Fibroblast of skin of scalp (primary cell): ENCODE data around the gene CFAP298.

Experiments
- DNase-seq: peaks from one replicate; pipeline ENCODE4 v3.0.0-alpha.2; 2013

The CFAP298 gene

GRCh38 chr21:32597205-32597604, 15.0 kb downstream of the CFAP298 start:
- DNase-seq: peak; percentile 69

GRCh38 chr21:32595431-32595830, 16.7 kb downstream of the CFAP298 start:
- DNase-seq: no peak

- DNase-seq: no peak
Measured at GRCh38 chr21:32593690-32594089, 18.5 kb downstream of the CFAP298 start.

- DNase-seq: no peak
Measured at GRCh38 chr21:32592929-32593502, 19.2 kb downstream of the CFAP298 start.

- no peak for DNase-seq
Measured at GRCh38 chr21:32590130-32590529, 22.0 kb downstream of the CFAP298 start.

GRCh38 chr21:32587651-32588050, 24.5 kb downstream of the CFAP298 start:
- no peak for DNase-seq

GRCh38 chr21:32587120-32587519, 25.1 kb downstream of the CFAP298 start:
- no peak for DNase-seq

- no peak for DNase-seq
Measured at GRCh38 chr21:32585970-32586369, 26.2 kb downstream of the CFAP298 start.

GRCh38 chr21:32585042-32585710, 27.0 kb downstream of the CFAP298 start, which contains the start of gene TCP10L:
TSS of gene TCP10L (minus strand) at chr21:32585523. CDS start at chr21:32584304, 1,219 bp downstream.
- no peak for DNase-seq

GRCh38 chr21:32584472-32584871, 27.7 kb downstream of the CFAP298 start:
- no peak for DNase-seq

- no peak for DNase-seq
Measured at GRCh38 chr21:32581732-32582131, 30.4 kb downstream of the CFAP298 start.

GRCh38 chr21:32580949-32581348, 31.2 kb downstream of the CFAP298 start:
- DNase-seq: no peak

- no peak for DNase-seq
Measured at GRCh38 chr21:32578107-32578691, 34.0 kb downstream of the CFAP298 start.

- no peak for DNase-seq
Measured at GRCh38 chr21:32576011-32576410, 36.2 kb downstream of the CFAP298 start.

- DNase-seq: no peak
Measured at GRCh38 chr21:32574946-32575925, 36.9 kb downstream of the CFAP298 start.

GRCh38 chr21:32572574-32573420, 39.4 kb downstream of the CFAP298 start:
- no peak for DNase-seq

- no peak for DNase-seq
Measured at GRCh38 chr21:32570456-32570855, 41.7 kb downstream of the CFAP298 start.

- peak; percentile 66 for DNase-seq
Measured at GRCh38 chr21:32569261-32570230, 42.6 kb downstream of the CFAP298 start.

GRCh38 chr21:32567626-32568025, 44.6 kb downstream of the CFAP298 start:
- no peak for DNase-seq

GRCh38 chr21:32566741-32567389, 45.3 kb downstream of the CFAP298 start:
- DNase-seq: no peak
